ENCODE data around the gene TYK2.

Gene TYK2

GRCh38 chr19:10404888-10405820 lies 24.8 kb upstream of the TYK2 start (continued):
- TF ChIP-seq YY2 (tag by site-specific recombination; IDR thresholded peaks at IDR 0.05): no peak
- no peak for TF ChIP-seq ZNF416 (tag by site-specific recombination; IDR thresholded peaks at IDR 0.05)
- no peak for TF ChIP-seq ZNF354C (tag by site-specific recombination; IDR thresholded peaks at IDR 0.05; ENCODE audit: borderline replicate concordance, low read depth)
- no peak for TF ChIP-seq ZNF274 (IDR thresholded peaks at IDR 0.05; ENCODE audit: low read length)
- TF ChIP-seq ZNF274 (tag by site-specific recombination; IDR thresholded peaks at IDR 0.05; ENCODE audit: borderline replicate concordance): no peak
- TF ChIP-seq ZNF2 (tag by site-specific recombination; IDR thresholded peaks at IDR 0.05): no peak
- no peak for TF ChIP-seq INSM2 (tag by site-specific recombination; IDR thresholded peaks at IDR 0.05)
- TF ChIP-seq ZNF138 (tag by site-specific recombination; IDR thresholded peaks at IDR 0.05; ENCODE audit: borderline replicate concordance): no peak
- TF ChIP-seq MEIS1 (CRISPR knock-in tag; IDR thresholded peaks at IDR 0.05; ENCODE audit: borderline replicate concordance): no peak
- no peak for TF ChIP-seq ZNF169 (tag by site-specific recombination; IDR thresholded peaks at IDR 0.05)
- TF ChIP-seq ZNF26 (tag by site-specific recombination; IDR thresholded peaks at IDR 0.05): no peak
- no peak for TF ChIP-seq ZNF76 (tag by site-specific recombination; IDR thresholded peaks at IDR 0.05; ENCODE audit: borderline replicate concordance, low read depth)
- no peak for TF ChIP-seq ELK4 (IDR thresholded peaks at IDR 0.05; ENCODE audit: borderline replicate concordance, low read depth, low read length)
- TF ChIP-seq ZNF645 (tag by site-specific recombination; IDR thresholded peaks at IDR 0.05): no peak
- no peak for TF ChIP-seq ZNF280C (tag by site-specific recombination; IDR thresholded peaks at IDR 0.05)
- no peak for TF ChIP-seq ZNF311 (tag by site-specific recombination; IDR thresholded peaks at IDR 0.05; ENCODE audit: borderline replicate concordance)
- TF ChIP-seq ZBTB17 (tag by site-specific recombination; IDR thresholded peaks at IDR 0.05): 0 out of 2 replicates have a peak, but pooled peaks have one; percentile 47
- no peak for TF ChIP-seq PRDM4 (tag by site-specific recombination; IDR thresholded peaks at IDR 0.05)
- TF ChIP-seq ZNF544 (tag by site-specific recombination; IDR thresholded peaks at IDR 0.05): no peak
- TF ChIP-seq ZNF692 (tag by site-specific recombination; IDR thresholded peaks at IDR 0.05): peak; percentile 89
- no peak for TF ChIP-seq YY1 (tag by site-specific recombination; IDR thresholded peaks at IDR 0.05)
- TF ChIP-seq GFI1B (tag by site-specific recombination; IDR thresholded peaks at IDR 0.05): no peak
- no peak for TF ChIP-seq ZNF16 (tag by site-specific recombination; IDR thresholded peaks at IDR 0.05; ENCODE audit: low read depth)
- TF ChIP-seq HOXD13 (CRISPR knock-in tag; IDR thresholded peaks at IDR 0.05; ENCODE audit: borderline replicate concordance): no peak
- no peak for TF ChIP-seq ZNF175 (tag by site-specific recombination; IDR thresholded peaks at IDR 0.05)
- no peak for TF ChIP-seq ZSCAN23 (tag by site-specific recombination; IDR thresholded peaks at IDR 0.05)

All from HEK293 (cell line).